Astrocyte of the spinal cord (primary cell): ENCODE measurements around the gene EFHC2.

ENCODE experiments used
- DNase-seq: peaks from one replicate; pipeline ENCODE4 v3.0.0; 2011; ENCODE audit warnings: low read depth, low spot score
- H3K4me3 ChIP-seq: 2 replicates; pipeline ENCODE4 v1.5.1; 2011; ENCODE audit warnings: low read depth, mild to moderate bottlenecking, low read length, moderate library complexity
- CTCF ChIP-seq: IDR thresholded peaks from 2 replicates; pipeline ENCODE4 v1.5.1; 2012; ENCODE audit warnings: low read depth, mild to moderate bottlenecking, low read length, inconsistent platforms
- in situ Hi-C: cut with HindIII; loops from 2 replicates; pipeline ENCODE4 v1.10.0; 2017; ENCODE audit warnings: low sequenced_read_pairs

The EFHC2 gene

GRCh38 chrX:44305921-44306320 lies 37.6 kb downstream of the EFHC2 start:
- DNase-seq, result no peak
- in situ Hi-C loops, result no loop called here
- H3K4me3 ChIP-seq, result no peak overlapping the region
- no peak for TF ChIP-seq CTCF

GRCh38 chrX:44303119-44303518 lies 40.4 kb downstream of the EFHC2 start:
- no peak for DNase-seq
- TF ChIP-seq CTCF, result no peak
- in situ Hi-C loops, result no loop called here

GRCh38 chrX:44299177-44299576 lies 44.3 kb downstream of the EFHC2 start:
- in situ Hi-C loops, result no loop called here
- TF ChIP-seq CTCF, result no peak
- no peak overlapping the region for H3K4me3 ChIP-seq
- no peak for DNase-seq

More at GRCh38 chrX:44303119-44303518, 40.4 kb downstream of the EFHC2 start:
- H3K4me3 ChIP-seq, result no peak overlapping the region

- no peak for DNase-seq
- in situ Hi-C loops, result no loop called here
- H3K4me3 ChIP-seq, result no peak overlapping the region
- no peak for TF ChIP-seq CTCF
Observed at GRCh38 chrX:44291468-44292092, 51.9 kb downstream of the EFHC2 start.

GRCh38 chrX:44290718-44291117 lies 52.8 kb downstream of the EFHC2 start:
- no peak for TF ChIP-seq CTCF
- in situ Hi-C loops, result no loop called here
- no peak for DNase-seq
- no peak overlapping the region for H3K4me3 ChIP-seq

GRCh38 chrX:44282753-44283152 lies 60.7 kb downstream of the EFHC2 start:
- in situ Hi-C loops, result no loop called here
- no peak for TF ChIP-seq CTCF
- H3K4me3 ChIP-seq, result no peak overlapping the region
- no peak for DNase-seq
